HG03108 (cell line): ENCODE measurements around the gene DAO.
"Not testable (repeated sequence)": the region's sequence is repeated elsewhere in the genome, so short reads cannot be mapped to it uniquely, and the experiment has no call there.

Source experiments
- ATAC-seq: cut with Tn5 transposase; IDR thresholded peaks from one replicate; pipeline ENCODE4 v1.9.1; 2021; ENCODE audit warnings: moderate library complexity; ENCODE audit not compliant: unreplicated experiment

Gene DAO

GRCh38 chr12:108879615-108880254 lies at the start of gene DAO:
Gene DAO (plus strand): TSS chr12:108880092. CDS start chr12:108885007, 4,915 bp downstream.
- ATAC-seq: no peak

- ATAC-seq: peak; percentile 68
These were observed 48.4 kb upstream of the DAO start for GRCh38 chr12:108831309-108831991.

- ATAC-seq: no peak
These were observed 47.7 kb upstream of the DAO start for GRCh38 chr12:108832208-108832607.

- ATAC-seq: no peak
These were observed 47.0 kb upstream of the DAO start for GRCh38 chr12:108832730-108833354.

GRCh38 chr12:108833355-108833733 lies 46.5 kb upstream of the DAO start:
- no peak for ATAC-seq

- no peak for ATAC-seq
These were observed 46.0 kb upstream of the DAO start for GRCh38 chr12:108833757-108834472.

- no peak for ATAC-seq
These were observed 43.8 kb upstream of the DAO start for GRCh38 chr12:108835860-108836634.

- no peak for ATAC-seq
These were observed 42.7 kb upstream of the DAO start for GRCh38 chr12:108837239-108837638.

- ATAC-seq: no peak
These were observed 42.2 kb upstream of the DAO start for GRCh38 chr12:108837680-108838079.

- peak; percentile 98 for ATAC-seq
These were observed 41.5 kb upstream of the DAO start for GRCh38 chr12:108838194-108839017.

GRCh38 chr12:108839018-108839889 lies 40.6 kb upstream of the DAO start:
- no peak for ATAC-seq

GRCh38 chr12:108839890-108840230 lies 40.0 kb upstream of the DAO start:
- ATAC-seq: no peak

- no peak for ATAC-seq
These were observed 39.1 kb upstream of the DAO start for GRCh38 chr12:108840605-108841332.

- not testable (repeated sequence) for ATAC-seq
These were observed 38.1 kb upstream of the DAO start for GRCh38 chr12:108841825-108842224.

GRCh38 chr12:108842361-108842760 lies 37.5 kb upstream of the DAO start:
- no peak for ATAC-seq

GRCh38 chr12:108843187-108843586 lies 36.7 kb upstream of the DAO start:
- no peak for ATAC-seq

- no peak for ATAC-seq
These were observed 34.2 kb upstream of the DAO start for GRCh38 chr12:108845696-108846095.

GRCh38 chr12:108846290-108846701 lies 33.6 kb upstream of the DAO start:
- no peak for ATAC-seq
